ENCODE measurements around the gene DBF4B. TPM values are rescaled to one million over a fixed set of nuclear protein-coding genes. Genes with fewer than 3 reads are reported as not detected.

DBF4B gene
- polyA plus RNA-seq, 1 experiment: 3.0 TPM

DNA sequence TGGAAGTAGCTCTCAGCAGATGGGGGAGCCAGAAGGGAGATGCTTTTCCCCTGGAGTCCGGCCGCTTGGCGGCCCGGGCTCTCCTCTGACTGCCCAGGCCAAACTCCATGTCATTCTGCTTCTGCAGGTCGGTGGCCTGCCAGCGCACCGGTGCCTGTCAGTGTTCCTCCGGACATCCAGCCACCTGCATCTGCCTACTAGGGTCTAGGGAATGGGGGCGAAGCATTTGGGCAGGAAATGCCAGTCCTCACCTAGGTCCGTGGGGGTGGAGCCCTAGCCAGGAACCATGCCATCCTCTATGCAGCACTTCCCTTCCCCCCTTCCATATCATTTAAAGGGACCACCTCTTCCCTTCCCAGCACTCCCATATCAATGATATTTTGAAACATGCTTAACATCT is 87.5 kb downstream of the DBF4B start:
- Histone ChIP-seq H3K27me3 (ENCODE audit: control insufficient read depth, insufficient read depth, low read length) (no peaks in the 10 kb centered on the region), H3K27ac (ENCODE audit: low read depth, low read length) (peak overlapping the region; percentile 96), H3K9me3 (ENCODE audit: control insufficient read depth, insufficient read depth, low read length) (no peaks in the 10 kb centered on the region), H3K4me3 (ENCODE audit: low read depth, low read length) (no peak overlapping the region)
- ChIA-PET CTCF (interaction anchor here (1.2 kb wide), 1 partner anchor 83 kb away, joined by 3 read pairs; no protein-coding TSS in a partner anchor), POLR2A (interaction anchor here (0.6 kb wide), 1 partner anchor 27 kb away, joined by 6 read pairs; no protein-coding TSS in a partner anchor)
- no peak for DNase-seq (ENCODE audit: low read depth, low spot score)
- TF ChIP-seq, protein P1, sequence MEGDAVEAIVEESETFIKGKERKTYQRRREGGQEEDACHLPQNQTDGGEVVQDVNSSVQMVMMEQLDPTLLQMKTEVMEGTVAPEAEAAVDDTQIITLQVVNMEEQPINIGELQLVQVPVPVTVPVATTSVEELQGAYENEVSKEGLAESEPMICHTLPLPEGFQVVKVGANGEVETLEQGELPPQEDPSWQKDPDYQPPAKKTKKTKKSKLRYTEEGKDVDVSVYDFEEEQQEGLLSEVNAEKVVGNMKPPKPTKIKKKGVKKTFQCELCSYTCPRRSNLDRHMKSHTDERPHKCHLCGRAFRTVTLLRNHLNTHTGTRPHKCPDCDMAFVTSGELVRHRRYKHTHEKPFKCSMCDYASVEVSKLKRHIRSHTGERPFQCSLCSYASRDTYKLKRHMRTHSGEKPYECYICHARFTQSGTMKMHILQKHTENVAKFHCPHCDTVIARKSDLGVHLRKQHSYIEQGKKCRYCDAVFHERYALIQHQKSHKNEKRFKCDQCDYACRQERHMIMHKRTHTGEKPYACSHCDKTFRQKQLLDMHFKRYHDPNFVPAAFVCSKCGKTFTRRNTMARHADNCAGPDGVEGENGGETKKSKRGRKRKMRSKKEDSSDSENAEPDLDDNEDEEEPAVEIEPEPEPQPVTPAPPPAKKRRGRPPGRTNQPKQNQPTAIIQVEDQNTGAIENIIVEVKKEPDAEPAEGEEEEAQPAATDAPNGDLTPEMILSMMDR (IDR thresholded peaks at IDR 0.05; ENCODE audit: low read depth, low read length): no peak

GRCh38 chr17:44796731-44797130 is 88.3 kb downstream of the DBF4B start:
- TF ChIP-seq, protein P1 (IDR thresholded peaks at IDR 0.05; ENCODE audit: low read depth, low read length): no peak
- POLR2A ChIA-PET: no interaction called here
- no peak overlapping the region for H3K4me3 ChIP-seq (ENCODE audit: low read depth, low read length)
- H3K27ac ChIP-seq (ENCODE audit: low read depth, low read length): no peak overlapping the region
- no peaks in the 10 kb centered on the region for H3K9me3 ChIP-seq (ENCODE audit: control insufficient read depth, insufficient read depth, low read length)
- CTCF ChIA-PET: interaction anchor here (0.9 to 1.2 kb wide), 2 partner anchors 68 to 82 kb away, joined by 3 to 5 read pairs; no protein-coding TSS in a partner anchor
- no peak for DNase-seq (ENCODE audit: low read depth, low spot score)
- H3K27me3 ChIP-seq (ENCODE audit: control insufficient read depth, insufficient read depth, low read length): no peaks in the 10 kb centered on the region

GRCh38 chr17:44797802-44798201 is 89.3 kb downstream of the DBF4B start:
- ChIA-PET POLR2A (interaction anchor here (1.0 kb wide), 1 partner anchor 23 kb away, joined by 3 read pairs; no protein-coding TSS in a partner anchor), CTCF (interaction anchor here (1.2 to 1.7 kb wide), 3 partner anchors 18 to 337 kb away, joined by 4 to 11 read pairs (median 4); partner anchors contain the start of gene ACBD4)
- Histone ChIP-seq H3K9me3 (ENCODE audit: control insufficient read depth, insufficient read depth, low read length) (no peaks in the 10 kb centered on the region), H3K27ac (ENCODE audit: low read depth, low read length) (peak overlapping the region; percentile 11), H3K4me3 (ENCODE audit: low read depth, low read length) (no peak overlapping the region), H3K27me3 (ENCODE audit: control insufficient read depth, insufficient read depth, low read length) (no peaks in the 10 kb centered on the region)
- TF ChIP-seq, protein P1 (IDR thresholded peaks at IDR 0.05; ENCODE audit: low read depth, low read length): no peak
- DNase-seq (ENCODE audit: low read depth, low spot score): no peak

GRCh38 chr17:44798356-44798755 is 89.9 kb downstream of the DBF4B start:
- Histone ChIP-seq H3K9me3 (ENCODE audit: control insufficient read depth, insufficient read depth, low read length) (no peaks in the 10 kb centered on the region), H3K27ac (ENCODE audit: low read depth, low read length) (no peak overlapping the region), H3K27me3 (ENCODE audit: control insufficient read depth, insufficient read depth, low read length) (no peaks in the 10 kb centered on the region), H3K4me3 (ENCODE audit: low read depth, low read length) (no peak overlapping the region)
- CTCF ChIA-PET: interaction anchor here (0.5 to 1.7 kb wide), 5 partner anchors 19 to 337 kb away, joined by 3 to 11 read pairs (median 4); partner anchors contain the start of gene ACBD4
- POLR2A ChIA-PET: no interaction called here
- TF ChIP-seq, protein P1 (IDR thresholded peaks at IDR 0.05; ENCODE audit: low read depth, low read length): no peak
- DNase-seq (ENCODE audit: low read depth, low spot score): no peak

Small RNA genes within 50 kb of the gene (small RNA-seq; reads per million reads assigned to genes)
- gene RN7SL819P (ENCODE audit: insufficient read length, low read depth): not detected

Other genes starting within 250 kb of the DBF4B start
- 16.3 and 16.4 TPM in 2 replicates for gene GPATCH8, start 205.3 kb upstream of the DBF4B start, polyA plus RNA-seq (2011; rRNA removed)
- 49.4 and 73.4 TPM in 2 replicates for gene FZD2, start 151.2 kb upstream of the DBF4B start, polyA plus RNA-seq (2011; rRNA removed)
- 0.21 and 0.36 TPM in 2 replicates for gene MEIOC, start 52.2 kb upstream of the DBF4B start, polyA plus RNA-seq (2011; rRNA removed)
- 13.4 and 18.0 TPM in 2 replicates for gene CCDC43, start 18.9 kb upstream of the DBF4B start, polyA plus RNA-seq (2011; rRNA removed)
- 0.29 and 0.37 TPM in 2 replicates for gene ADAM11, start 50.3 kb downstream of the DBF4B start, polyA plus RNA-seq (2011; rRNA removed)
- gene GJC1, start 121.6 kb downstream of the DBF4B start, polyA plus RNA-seq (2011; rRNA removed): 20.6 and 22.1 TPM in 2 replicates
- gene HIGD1B, start 139.2 kb downstream of the DBF4B start, polyA plus RNA-seq (2011; rRNA removed): not detected in 2 replicates
- 123 and 147 TPM in 2 replicates for gene EFTUD2, start 190.8 kb downstream of the DBF4B start, polyA plus RNA-seq (2011; rRNA removed)
- gene GFAP, start 206.8 kb downstream of the DBF4B start, polyA plus RNA-seq (2011; rRNA removed): 0.40 and 0.46 TPM in 2 replicates
- gene KIF18B, start 239.1 kb downstream of the DBF4B start, polyA plus RNA-seq (2011; rRNA removed): 2.4 and 2.6 TPM in 2 replicates

All from AG04450 (cell line).